Spleen (tissue), 7 donors: ENCODE measurements around the gene LRRC4C.

Source experiments
- CTCF ChIP-seq, 11 experiments: fragments of 200-600 bp in 7 of 11; fragments of 450-650 bp in 4 of 11; sonication (generic) in 4 of 11; IDR thresholded peaks in 8 of 11; conservative IDR thresholded peaks in 3 of 11; 1 replicate in 7 of 11; 2 replicates in 4 of 11; pipeline versions ENCODE4 v1.4.0 to v1.8.0; 2016 to 2021; ENCODE audit warnings: antibody characterized with exemption in 11 of 11, inconsistent platforms in 4 of 11, mild to moderate bottlenecking in 1 of 11
- POLR2A ChIP-seq, 3 donors: fragments of 450-650 bp; IDR thresholded peaks; one replicate each; pipeline ENCODE4 v1.5.1; 2017; ENCODE audit warnings: antibody characterized with exemption in 3 of 3, mild to moderate bottlenecking in 1 of 3
- POLR2AphosphoS5 ChIP-seq, 3 donors: sonication (generic); formaldehyde crosslinking; IDR thresholded peaks; one replicate each; pipeline ENCODE4 v1.5.1; 2017; ENCODE audit warnings: antibody characterized with exemption in 3 of 3
- donor health status: DM: no; HTN: no; CAD: no; lungs with moderate emphysema.
- donor health status: DM: no; HTN: no; CAD: no.
- donor health status: DM: no; HTN: no; CAD: no.

- TF ChIP-seq POLR2A (IDR thresholded peaks at IDR 0.05): no peak
- TF ChIP-seq POLR2AphosphoS5 (IDR thresholded peaks at IDR 0.05): no peak
- no peak for TF ChIP-seq CTCF (IDR thresholded peaks at IDR 0.05 in 8 of 11, conservative IDR thresholded peaks at IDR 0.05 in 3 of 11)
Measured at GRCh38 chr11:41333357-41333756, 126.1 kb downstream of the LRRC4C start.
